Stimulated activated CD8-positive, alpha-beta memory T cell treated with anti-CD3 and anti-CD28 coated beads, Interleukin-15, amount 100 ng/mL, for 4 hours (primary cell): ENCODE measurements around the gene CTDNEP1.
"Not testable (repeated sequence)": the region's sequence is repeated elsewhere in the genome, so short reads cannot be mapped to it uniquely, and the experiment has no call there.

ENCODE experiments used
- DNase-seq, 2 donors: peaks; one replicate each; pipeline ENCODE4 v3.0.0-alpha.2; 2020; ENCODE audit warnings: low read depth in 2 of 2

Gene CTDNEP1

DNA sequence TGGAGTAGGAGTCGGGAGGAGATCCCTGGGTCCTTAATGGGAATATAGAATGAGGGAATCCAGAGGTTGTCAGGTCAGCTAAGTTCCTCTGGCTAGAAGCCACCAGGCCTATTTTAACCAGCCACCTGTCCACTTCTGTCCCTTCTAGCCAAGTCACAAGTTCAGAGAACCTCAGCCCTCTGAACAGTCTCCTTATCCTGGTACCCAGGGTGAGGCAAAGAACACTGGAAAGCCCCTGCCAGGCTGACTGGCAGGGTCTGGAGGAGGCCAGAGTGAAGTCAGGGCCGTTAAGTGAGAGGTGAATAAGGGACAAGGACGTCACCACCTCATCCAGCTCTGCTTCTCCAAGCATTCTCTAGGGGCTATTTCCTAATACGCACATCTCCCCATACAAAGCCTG is 2.7 kb downstream of the CTDNEP1 start:
- DNase-seq = no peak

DNA sequence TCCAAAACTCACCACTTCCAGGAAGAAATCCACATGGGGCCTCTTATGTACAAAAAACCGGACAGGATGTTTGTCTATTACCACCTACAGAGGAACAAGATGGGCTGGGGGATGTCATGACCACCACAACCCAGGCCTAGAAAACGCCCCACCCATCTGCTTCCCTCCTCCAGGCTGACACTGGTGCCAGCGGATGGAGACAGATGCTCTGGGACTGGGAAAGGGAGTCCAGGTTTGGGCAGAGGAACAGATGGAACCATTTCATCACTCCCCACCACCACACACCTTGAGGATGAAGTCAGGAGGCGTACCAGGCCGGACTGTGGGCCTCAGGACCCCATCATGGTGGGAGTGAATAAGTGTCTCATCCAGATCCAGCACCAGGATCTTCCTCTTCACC is 4.8 kb downstream of the CTDNEP1 start:
- no peak for DNase-seq

DNA sequence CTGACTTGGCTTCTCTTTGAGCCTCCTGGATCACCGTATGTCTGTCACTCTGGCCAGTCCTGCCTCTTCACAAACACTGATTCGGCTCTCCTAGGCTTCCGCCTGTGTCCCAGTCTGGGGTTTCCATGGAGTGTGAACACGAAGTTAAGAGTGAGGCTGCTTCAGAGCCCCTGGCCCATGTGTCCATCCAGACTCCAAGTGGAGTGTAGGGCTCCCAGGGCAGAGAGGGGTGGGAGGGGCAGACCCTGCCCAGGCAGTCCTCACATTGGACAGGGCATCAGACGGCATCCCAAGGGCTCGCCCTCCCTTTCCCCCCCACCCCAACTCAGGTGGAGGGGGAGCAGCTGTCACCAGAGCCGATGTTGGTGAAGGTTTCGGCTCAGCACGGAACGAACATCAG is 7.7 kb downstream of the CTDNEP1 start:
- DNase-seq = not testable (repeated sequence)

DNA sequence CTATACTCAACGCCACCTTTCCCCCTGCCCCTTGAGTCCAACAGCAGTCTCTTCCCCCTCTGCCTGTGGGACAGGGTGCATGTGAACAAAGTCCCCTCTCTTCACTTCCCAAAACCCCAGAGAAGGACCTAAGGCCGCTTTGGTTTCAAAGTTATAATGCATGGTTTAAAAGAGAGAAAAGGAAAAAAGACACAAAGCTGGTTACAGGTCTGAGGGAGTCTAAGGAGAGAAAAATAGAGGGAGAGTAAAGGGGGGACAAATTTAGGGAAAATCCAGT is 8.1 kb downstream of the CTDNEP1 start:
- no peak for DNase-seq

DNA sequence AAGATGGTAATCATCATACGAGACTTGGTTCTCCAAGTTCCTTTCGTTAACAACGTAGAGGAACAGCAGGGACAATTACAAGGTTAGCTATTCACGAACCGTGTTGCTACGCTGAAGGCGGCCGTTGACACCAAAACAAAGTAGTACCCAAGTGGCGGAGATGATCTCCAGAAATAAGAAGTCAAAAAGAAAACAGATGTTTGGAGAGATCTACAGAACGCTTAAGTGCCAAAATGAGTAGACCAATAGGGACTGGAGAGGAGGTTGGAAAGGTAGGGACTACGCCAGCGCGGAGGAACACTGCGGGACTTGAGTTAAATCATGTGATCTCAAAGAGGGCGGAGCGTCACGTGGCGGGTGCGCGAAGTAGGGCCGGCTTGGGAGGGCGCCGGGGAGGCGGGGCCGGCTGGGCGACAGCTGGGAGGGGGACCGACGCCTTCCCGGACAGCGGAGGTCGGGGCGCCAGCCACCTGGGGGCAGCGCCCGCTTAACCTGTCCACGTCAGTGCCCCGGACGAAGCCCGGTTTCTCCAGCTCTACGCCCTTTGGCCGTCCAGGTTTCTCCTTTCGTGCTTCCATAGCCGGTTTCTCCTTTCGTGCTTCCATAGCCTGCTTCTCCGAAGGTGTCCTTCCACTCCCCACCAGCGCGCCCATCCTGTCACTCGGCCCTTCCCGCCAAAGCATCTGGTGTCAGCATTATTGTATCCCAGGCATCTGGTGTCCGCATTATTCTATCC is 8.6 kb downstream of the CTDNEP1 start:
- peak; percentile 85 for DNase-seq

DNA sequence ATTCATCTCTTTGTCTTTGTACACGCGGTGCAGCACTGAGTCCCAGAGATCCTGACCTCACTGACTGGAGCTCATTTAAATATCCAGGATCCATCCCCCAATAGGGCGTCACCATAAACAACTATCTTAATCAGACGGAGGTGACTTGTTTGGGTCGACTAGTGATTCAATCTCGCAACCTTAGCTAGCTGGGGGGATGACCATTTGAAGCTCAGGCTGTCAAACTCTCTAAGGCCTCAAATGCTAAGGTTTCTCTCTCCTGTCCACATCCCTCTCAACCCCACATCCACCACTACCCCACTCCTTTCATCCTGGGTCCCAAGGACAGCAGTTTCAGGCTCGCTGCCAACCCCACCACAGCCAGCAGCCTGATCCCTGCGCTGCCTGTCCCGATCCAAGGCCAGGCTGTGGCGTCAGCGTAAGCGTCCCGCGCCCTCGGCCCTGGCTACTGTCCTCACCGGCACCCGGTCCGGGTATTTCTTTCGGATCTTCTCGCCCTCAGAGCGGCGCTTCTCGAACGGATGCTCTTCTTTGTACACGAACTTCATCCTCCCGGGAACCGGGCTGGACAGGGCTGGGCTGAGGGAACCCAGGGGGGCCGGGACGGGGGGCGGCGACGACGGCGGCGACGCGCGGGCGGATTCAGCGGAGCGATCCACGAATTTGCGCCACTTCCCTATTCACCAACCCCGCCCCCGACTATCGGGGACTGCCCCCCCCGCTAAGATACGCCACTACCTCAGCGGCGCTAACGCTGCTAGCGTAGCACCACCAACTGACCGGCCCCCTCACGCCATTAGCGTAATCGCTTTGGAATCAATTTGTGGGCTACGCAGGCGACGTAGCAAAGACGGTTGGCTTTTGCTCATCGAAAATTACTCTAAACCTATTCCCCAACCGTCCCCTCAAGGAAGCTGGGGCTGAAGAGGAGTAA is 9.5 kb downstream of the CTDNEP1 start, which contains the start of gene GABARAP:
Gene GABARAP (minus strand): TSS at position 667 of the 934 bp plus-strand sequence. CDS start 119 bp downstream, at position 548.
- peak; percentile 83 to 90 for DNase-seq

DNA sequence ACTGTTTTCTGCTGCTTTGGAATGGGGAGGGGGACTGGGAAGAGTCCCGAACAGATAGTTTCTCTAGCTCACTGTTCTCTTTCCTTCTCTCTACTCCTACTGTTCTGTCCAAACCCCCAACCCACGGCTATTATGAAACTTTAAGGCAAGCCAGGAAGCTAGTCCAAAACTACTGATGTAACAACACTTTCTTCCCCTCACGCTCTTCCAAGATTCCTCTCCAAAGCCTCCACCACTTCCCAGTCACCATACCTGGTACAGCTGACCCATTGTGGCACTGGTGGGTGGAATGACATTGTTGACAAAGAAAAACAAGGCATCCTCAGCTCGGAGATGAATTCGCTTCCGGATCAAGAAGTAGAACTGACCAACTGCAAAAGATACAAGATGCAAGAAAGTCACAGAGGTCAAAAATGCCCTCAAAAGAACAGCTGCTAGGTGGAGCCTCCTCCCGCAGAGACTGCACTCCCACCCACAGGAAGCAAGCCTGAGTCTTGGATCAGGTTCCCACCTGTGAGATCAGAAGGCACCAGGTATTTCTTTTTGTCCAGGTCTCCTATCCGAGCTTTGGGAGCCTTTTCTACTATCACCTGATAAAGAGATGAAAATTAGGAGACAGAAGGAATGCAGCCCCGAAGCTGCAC is 10.3 kb downstream of the CTDNEP1 start:
- DNase-seq = no peak

DNA sequence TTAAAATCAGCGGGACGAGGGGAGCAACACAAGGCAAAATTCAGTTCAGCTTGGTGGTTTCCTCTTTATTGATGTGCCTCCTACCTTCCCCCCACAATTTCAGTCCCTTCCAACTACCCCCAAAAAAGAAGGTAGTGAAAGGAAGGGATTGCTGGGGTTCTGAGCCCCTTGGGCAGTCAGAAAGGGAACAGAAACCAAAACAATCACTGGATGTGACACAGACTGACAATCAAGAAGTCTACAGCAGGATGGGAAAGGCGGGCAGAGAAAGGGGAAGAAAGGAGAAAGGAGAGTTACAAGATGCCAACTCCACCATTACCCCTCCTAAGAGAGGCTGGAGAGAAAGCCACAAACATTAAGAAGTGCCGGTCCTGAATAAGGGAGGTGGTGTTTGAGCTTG is 11.2 kb downstream of the CTDNEP1 start:
- no peak for DNase-seq

DNA sequence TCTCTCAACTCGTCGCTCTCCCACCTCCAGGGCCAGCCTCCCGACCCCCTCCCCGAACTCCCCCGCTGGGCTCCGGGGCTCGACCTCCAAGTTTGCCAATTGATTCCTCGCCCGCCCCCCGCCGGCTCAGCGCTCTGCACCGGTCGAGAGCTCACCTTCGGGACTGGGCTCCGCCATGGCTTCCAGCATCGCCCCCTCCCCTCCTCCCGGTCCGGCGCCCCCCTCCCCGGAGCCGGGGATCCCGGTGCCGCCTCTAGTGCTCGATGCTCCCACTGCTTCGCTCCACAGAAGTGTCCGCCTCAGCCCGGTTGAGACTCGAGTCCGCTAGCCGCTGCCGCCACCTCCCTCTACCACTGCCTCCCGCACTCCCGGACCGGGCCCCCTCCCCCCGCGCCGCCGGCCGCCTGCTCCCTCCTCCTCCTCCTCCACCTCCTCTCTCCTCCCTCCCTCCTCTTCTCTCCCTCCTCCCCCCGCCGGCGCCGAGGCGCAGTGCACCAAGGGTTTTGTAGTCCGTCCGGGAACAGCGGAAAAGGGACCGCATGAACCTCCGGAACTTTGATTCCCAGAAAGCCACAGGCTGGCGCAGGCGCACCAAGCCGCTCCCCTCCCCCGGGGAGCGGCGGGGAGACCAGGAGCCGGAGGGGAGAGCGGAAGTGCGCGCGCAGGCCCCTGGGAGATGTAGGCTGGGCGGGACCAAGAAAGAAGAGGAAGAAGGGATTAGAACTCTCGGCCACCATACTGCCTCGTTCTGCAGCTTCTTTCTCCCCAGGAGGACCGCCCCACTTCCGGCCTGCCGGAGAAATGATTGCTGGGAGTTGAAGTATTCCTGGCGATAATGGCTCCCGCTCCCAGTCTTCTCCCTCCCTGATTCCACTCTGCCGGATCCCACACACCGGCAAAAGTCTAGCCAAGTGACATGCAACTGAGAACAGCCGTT is 12.2 kb downstream of the CTDNEP1 start, which contains the start of gene PHF23:
Gene PHF23 (minus strand): TSS at position 367 of the 937 bp plus-strand sequence. CDS start 178 bp downstream, at position 189.
- peak; percentile 96 to 97 for DNase-seq

DNA sequence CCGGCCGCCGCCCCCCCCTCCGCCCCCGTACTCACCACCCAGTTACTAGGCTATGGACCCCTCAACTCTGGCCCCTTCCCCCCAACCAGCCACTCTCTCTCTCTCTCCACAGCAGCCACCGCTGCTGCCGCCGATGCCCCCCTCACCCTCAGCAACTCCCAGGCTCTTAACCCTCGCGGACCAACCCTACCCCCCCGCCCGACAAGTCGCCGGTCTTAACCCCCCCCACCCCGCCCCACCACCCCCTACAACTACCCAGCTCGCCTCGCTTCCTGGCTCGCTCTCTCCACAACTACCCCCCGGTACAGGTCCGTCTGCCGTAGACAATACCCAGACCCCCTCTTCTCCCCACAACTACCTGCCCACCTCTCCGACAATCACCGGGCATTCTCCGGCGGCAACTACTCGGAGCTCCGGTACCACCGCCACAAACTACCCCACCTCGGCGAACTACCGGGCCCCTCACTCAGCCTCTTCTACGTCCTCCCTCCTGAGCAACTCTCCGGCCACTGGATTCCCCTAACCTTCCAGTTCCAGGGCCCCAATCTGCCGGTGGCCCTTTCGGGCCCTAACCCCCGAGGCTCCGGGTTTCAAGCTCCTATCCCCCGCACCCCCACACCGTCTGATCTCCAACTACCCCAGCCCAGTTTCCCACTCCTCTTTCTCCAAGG is 13.0 kb downstream of the CTDNEP1 start:
- DNase-seq = no peak

DNA sequence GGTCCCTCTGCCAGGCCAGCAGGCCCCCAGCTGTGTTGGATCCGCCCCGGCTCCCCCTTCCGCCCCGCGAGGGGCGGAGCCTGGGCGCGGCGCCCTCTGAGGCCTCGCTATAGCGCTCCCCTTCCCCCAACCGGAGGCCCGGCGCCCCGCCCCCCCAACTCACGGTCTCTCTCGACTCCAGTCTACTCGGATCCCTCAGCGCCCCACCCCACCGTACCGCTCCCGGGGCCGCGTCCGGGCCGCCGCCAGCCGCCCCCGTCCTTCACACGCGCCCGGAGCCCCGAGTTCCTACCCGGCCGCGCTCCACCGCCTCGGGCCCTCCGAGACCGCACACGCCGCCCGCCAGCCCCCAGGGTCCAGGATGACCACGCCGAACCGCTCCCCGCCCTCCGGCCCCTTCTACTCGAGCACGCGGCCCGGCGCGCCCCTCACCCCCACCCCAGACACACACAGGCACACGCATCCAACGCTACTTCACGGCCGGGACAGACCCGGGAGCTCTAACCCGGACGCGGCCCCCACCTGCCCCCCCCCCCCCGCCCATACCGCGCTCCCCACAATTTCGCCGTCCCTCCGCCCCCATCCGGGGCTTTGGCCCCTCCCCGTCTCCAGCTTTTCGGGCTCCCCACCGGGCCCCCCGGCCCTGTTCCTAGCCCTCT is 13.6 kb downstream of the CTDNEP1 start:
- DNase-seq = peak; percentile 74 to 75

DNA sequence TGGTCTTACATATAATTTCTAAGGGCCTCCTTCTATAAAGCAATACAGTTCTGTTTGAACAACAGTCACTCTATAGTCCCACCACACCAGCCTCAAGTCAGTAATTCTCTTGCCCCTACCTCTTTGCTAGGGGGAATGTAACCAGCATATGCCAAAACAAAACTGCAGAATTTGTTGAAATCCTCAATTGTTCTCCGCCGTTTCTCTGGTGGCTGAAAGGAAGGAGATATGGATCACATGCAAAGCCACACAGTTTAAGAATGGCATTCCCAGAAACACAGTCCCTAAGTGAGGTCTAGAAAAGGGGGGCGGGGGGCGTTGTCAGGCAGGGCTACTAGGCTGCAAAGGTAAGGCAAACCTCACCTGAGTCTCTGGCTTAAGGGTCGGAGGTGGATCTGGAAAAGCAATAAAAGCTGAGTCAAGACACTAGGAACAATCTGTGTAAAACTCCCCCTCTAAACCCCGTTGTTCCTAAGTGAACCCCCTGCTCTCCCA is 14.2 kb downstream of the CTDNEP1 start:
- no peak for DNase-seq

DNA sequence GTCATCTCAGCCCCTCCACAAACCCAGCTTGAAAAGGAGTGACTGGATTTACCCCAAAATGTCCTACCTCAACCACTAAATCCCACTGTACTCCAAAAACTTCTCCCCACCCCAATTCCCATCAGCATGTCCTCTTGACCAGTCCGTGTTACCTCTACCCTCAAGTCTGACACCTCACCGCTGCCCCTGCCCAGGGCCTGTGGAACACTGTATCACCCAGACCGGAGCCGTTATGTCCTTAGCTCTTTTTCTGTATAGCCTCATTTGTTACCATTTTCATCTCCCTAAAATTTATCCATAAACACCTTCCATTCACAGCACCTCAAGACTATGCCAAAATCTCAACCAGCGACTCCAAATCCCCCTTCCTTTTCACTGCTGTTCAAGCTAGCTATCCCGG is 14.7 kb downstream of the CTDNEP1 start:
- no peak for DNase-seq

DNA sequence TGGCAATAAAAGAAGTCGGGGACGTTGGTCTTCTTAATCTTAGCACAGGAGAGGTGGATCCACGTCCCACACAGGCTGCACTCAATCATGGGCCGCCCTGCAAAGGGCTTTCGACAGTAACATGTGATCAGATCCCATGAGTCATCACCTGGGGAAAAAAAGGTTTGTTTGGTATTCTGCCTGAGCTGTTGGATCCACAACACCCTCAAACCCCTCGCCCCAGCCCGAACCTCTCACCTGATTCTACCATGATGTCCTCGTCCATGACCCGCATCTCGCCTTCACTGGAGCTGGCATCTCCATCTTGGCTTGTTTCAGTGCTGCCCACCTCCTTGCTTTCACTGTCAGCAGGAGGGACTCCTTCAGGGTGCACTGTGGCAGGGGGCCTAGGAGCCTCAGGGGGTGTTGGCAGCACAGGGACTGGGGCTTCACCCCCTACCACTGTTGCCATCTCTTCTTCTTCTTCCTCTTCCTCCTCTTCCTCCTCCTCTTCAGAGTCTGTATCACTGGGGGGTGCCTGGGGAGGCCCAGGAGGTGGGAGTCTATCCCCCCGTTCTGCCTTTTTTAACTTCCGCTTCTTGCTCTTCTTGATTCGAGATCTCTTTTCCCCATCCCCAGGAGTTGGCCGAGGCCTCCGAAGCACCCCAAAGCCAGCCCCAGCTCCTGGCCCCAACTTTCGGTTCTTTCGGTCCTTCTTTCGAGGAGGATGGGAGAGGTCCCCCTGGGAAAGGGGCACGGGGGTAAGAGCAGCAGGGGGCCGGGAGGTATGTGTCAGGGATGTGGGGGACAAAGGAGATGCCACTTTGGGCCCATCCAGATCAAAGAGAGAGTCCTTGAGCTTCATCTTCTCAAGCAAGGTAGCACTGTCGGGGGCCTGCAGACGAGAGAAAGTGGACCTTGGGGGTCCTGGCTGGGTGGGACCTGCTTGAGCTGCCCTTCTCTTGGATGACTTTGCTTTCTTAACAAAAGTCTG is 15.6 kb downstream of the CTDNEP1 start:
- no peak for DNase-seq

DNA sequence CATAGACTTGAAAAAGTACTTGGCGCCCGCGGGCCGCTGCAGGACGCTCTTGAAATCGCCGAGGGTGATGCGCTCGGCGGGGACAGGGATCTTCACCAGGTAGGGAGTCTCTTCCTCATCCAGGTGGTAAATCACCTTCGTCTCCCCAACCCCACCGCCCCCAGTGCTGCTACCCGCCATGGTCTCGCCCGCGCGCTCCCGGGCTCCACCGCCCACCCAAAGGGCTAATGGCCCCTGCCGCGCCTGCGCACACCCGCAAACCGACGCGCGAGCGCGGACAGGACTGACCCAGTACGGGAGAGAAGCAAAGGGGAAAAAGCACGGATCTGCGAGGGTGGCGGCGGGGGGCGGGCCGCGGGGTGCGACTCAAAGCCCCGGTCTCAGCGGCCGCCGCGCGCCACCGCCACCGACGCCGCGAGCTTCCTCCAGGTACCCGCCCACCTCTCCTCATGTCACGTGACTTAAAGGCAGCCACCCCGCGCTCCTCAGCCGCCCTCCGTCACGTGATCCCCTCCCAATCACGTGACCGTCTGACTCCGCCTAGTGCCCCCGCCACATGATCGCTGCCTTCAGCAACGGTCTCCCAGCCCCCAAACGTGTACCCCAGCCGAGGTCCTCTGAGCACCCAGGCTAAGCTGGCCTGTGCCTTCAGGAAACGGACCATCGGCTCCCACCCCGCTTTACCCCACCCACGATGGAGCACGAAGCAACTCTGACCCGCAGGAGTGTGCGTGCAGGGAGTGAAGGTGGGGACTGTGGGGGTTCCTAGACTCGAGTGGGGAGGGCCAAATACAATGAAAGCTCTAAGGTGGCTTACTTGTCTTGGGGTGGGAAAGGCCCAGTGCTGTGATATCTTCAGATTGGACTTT is 17.2 kb downstream of the CTDNEP1 start, which contains the start of gene DVL2:
Gene DVL2 (minus strand): TSS at position 435 of the 869 bp plus-strand sequence. CDS start 255 bp downstream, at position 180.
- DNase-seq = peak; percentile 90 to 92

DNA sequence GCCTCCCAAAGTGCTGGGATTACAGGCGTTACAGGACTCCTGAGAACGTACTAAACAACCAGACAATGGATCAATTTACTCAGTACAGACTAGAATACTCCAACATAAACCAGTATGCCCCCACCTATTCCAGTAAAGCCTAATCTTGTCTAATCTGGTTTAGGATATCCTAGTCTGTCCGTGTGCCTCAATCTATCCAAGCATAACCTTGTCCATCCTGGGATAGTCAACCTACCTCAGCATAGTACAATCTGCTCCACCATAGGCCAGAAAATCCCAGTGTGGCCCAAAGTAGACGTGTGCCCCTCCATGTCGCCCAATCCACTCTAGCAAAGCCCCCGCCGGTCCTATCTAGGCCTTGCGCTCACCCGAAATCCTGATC is 17.8 kb downstream of the CTDNEP1 start:
- no peak for DNase-seq

DNA sequence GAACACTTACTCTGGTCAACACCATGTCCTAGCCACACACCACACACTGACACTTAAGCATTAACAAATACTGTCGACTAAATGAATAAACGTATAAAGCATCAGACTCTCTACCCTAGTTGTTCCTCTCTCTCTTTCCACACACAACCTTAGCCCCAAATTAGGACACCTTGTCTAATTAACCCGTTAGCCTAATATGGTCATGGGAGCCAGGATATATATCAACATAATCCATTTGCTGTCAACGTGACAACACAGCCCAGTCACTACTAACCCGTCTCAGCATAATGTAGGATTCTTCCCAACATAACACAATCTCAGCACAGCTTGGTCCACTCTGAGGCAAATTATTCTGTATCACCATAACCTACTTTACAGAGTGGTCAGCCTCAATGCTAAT is 19.4 kb downstream of the CTDNEP1 start:
- DNase-seq = no peak

DNA sequence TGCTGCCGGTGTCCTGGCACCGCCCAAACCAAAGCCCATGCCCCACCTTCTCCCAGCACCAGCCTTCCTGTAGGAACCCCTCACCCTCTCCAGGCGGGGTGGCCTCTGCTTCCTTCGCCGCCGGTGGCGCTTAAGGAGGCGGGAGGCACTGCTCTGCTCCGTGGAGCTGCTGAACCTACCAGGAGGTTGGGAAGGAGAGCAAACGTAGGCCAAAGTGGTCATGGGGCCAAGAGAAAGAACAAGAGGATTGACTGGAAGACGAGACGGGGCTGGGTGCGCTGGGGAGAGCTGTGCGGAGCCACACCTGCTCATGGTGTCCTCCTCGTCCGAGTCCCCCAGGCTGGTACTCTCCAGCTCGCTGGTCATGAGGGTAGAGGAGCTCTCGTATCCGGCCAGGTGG is 22.0 kb downstream of the CTDNEP1 start:
- DNase-seq = no peak
